Heart right ventricle (tissue), 16 donors: Measurements from ENCODE around the gene PLCB2. TPM values are rescaled to one million over a fixed set of nuclear protein-coding genes. Genes with fewer than 3 reads are reported as not detected.

Experiments used
- ATAC-seq, 8 donors: fragments of 200-7000 bp; cut with Tn5 transposase; one replicate each; pipeline ENCODE4 v1.9.1; 2020; ENCODE audit warnings: mild to moderate bottlenecking in 8 of 8, moderate library complexity in 8 of 8, moderate number of reproducible peaks in 1 of 8
- DNase-seq, 2 donors: peaks; one replicate each; pipeline ENCODE4 v3.0.0-alpha.2; 2020
- H3K27ac ChIP-seq, 10 donors: fragments of 200-600 bp; sonication (generic) in 2 of 10; one replicate each; pipeline versions ENCODE4 v1.5.0 to v1.8.0; 2020 to 2022; ENCODE audit warnings: mild to moderate bottlenecking in 3 of 10
- H3K27me3 ChIP-seq, 7 donors: fragments of 200-600 bp; one replicate each; pipeline ENCODE4 v1.8.0; 2021 to 2022; ENCODE audit warnings: mild to moderate bottlenecking in 2 of 7
- H3K36me3 ChIP-seq, 9 donors: fragments of 200-600 bp; sonication (generic) in 1 of 9; one replicate each; pipeline versions ENCODE4 v1.5.0 to v1.8.0; 2020 to 2022; ENCODE audit warnings: mild to moderate bottlenecking in 2 of 9
- H3K4me1 ChIP-seq, 9 donors: fragments of 200-600 bp; sonication (generic) in 1 of 9; one replicate each; pipeline versions ENCODE4 v1.5.0 to v1.8.0; 2020 to 2022; ENCODE audit warnings: mild to moderate bottlenecking in 4 of 9
- H3K4me3 ChIP-seq, 10 donors: fragments of 200-600 bp; sonication (generic) in 2 of 10; one replicate each; pipeline versions ENCODE4 v1.5.0 to v1.8.0; 2020 to 2022; ENCODE audit warnings: mild to moderate bottlenecking in 7 of 10, moderate library complexity in 2 of 10
- H3K9me3 ChIP-seq, 11 donors: fragments of 200-600 bp in 10 of 11; sonication (generic) in 2 of 11; one replicate each; pipeline versions ENCODE4 v1.5.0 to v1.8.0; 2013 to 2022; ENCODE audit warnings: mild to moderate bottlenecking in 2 of 11, control low read depth in 1 of 11, moderate library complexity in 1 of 11
- WGBS, 2 donors: extraction: QIAGEN DNeasy Blood & Tissue Kit; methylation state at CpG; one replicate each; pipeline ENCODE4 v1.1.7; 2013; ENCODE audit warnings: inconsistent platforms in 1 of 2; 5-methylcytosine and 5-hydroxymethylcytosine counted together
- intact Hi-C, 10 donors: fragments of 100-400 bp; cut with DNase I; formaldehyde crosslinking; loops; one replicate each; pipeline versions ENCODE4 v1.11.1 to v1.14.2; 2022
- polyA plus RNA-seq, 2 donors: library from polyadenylated mRNA; stranded (reverse); fragments of 200-250 nt; gene quantifications; one replicate each; pipeline ENCODE4 v1.2.3, GENCODE V29; 2013
- total RNA-seq, 10 donors: library from RNA; stranded (reverse); fragmentation: NEBNext Ultra II Directional in 3 of 10; extraction: Animal tissue kit (Norgen Biotek cat#: 25700) in 3 of 10; gene quantifications; one replicate each; pipeline versions ENCODE4 v1.2.1 to v1.2.4, GENCODE V29; 2021 to 2023
- TF ChIP-seq, protein P1 (sequence below), 9 donors: fragments of 200-600 bp; sonication (generic) in 2 of 9; IDR thresholded peaks; one replicate each; pipeline versions ENCODE4 v1.5.0 to v1.8.0; 2021 to 2022; ENCODE audit warnings: antibody characterized with exemption in 9 of 9, mild to moderate bottlenecking in 5 of 9, moderate library complexity in 1 of 9
- donor health status: Arrhythmogenic right ventricular cardiomyopathy.
- donor health status: ischemic (EF 13 %, LVEDD 7.1; RV severe dilation, severe dysfunction).
- donor health status: healthy with polysubstance abuse.
- donor health status: DM: no; HTN: yes; CAD: no.
- donor health status: DM: no; HTN: no; CAD: no.
- donor health status: ischemic (EF 25% LVEDD 6.9; RV normal size, moderate dysfunction).
- donor health status: ischemic (EF 25% LVEDD 5.7; RV mildly dilated, moderate dysfunction).
- donor health status: healthy.
- donor health status: DM: yes; HTN: yes; CAD: no.
- donor health status: Ischemic cardiomyopathy.
- donor health status: ischemic (EF 35%, LVEDD 5.7; RV mildly dilated, moderate dysfunction).
- donor health status: nonischemic (EF 11% LVEDD 7.7; RV severe dilation, severe dysfunction).
- donor health status: DM: yes; HTN: yes; CAD: no.
- donor health status: PGD.
- donor health status: ischemic (EF 29% LVEDD 5.4; RV normal size, mild dysfunction).
- donor health status: nonischemic (EF 23%, LVEDD 6.1; RV moderate dilation, normal function).

Gene PLCB2
- total and polyA plus RNA-seq, 12 donors: 1.2 to 24.4 (median 4.9) TPM

DNA sequence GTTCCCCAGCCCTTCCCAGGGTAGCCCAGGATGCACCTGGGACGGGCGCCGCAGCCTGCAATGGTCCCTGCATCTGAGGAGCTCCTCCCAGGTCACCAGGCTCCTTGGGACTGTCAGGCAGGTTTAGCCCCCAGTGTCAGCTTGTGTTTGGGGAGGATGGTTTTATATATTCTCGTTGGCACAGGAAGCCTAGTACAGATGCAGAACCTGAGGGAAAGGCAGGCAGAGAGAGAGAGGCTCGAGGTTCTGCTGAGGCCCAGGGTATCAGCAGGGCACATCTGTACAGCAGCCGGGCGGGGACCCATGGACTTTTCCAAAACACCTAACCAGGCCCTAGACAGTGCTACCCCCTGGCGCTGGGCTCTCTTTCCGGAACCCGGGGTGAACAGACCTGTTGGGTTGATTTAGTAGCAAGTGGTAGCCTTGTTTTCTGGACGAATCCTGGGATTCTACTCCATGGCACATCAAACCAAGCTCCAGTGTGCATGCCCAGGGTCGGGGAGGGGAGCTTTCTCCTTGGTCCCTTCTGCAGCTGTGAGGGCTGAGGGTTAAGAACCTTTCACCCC is 60.2 kb downstream of the PLCB2 start:
- H3K4me3 ChIP-seq: no peak overlapping the region
- TF ChIP-seq, protein P1, sequence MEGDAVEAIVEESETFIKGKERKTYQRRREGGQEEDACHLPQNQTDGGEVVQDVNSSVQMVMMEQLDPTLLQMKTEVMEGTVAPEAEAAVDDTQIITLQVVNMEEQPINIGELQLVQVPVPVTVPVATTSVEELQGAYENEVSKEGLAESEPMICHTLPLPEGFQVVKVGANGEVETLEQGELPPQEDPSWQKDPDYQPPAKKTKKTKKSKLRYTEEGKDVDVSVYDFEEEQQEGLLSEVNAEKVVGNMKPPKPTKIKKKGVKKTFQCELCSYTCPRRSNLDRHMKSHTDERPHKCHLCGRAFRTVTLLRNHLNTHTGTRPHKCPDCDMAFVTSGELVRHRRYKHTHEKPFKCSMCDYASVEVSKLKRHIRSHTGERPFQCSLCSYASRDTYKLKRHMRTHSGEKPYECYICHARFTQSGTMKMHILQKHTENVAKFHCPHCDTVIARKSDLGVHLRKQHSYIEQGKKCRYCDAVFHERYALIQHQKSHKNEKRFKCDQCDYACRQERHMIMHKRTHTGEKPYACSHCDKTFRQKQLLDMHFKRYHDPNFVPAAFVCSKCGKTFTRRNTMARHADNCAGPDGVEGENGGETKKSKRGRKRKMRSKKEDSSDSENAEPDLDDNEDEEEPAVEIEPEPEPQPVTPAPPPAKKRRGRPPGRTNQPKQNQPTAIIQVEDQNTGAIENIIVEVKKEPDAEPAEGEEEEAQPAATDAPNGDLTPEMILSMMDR (IDR thresholded peaks at IDR 0.05): no peak
- H3K4me1 ChIP-seq: peaks cover 0 to 24% (median 9%) of the 10 kb centered on the region in 9 donors
- DNase-seq (no peak), ATAC-seq (no peak)
- no peak overlapping the region for H3K27ac ChIP-seq
- no peaks in the 10 kb centered on the region for H3K9me3 ChIP-seq
- no peaks in the 10 kb centered on the region for H3K36me3 ChIP-seq
- intact Hi-C loops: no loop called here
- WGBS, 2 donors: 88 to 91% methylated on average over 12 of the region's 12 CpGs
- H3K27me3 ChIP-seq: peaks cover 0 to 13% (median 3%) of the 10 kb centered on the region in 7 donors

- ATAC-seq (no peak), DNase-seq (no peak)
- H3K27me3 ChIP-seq: peaks cover 0 to 5% (median 0%) of the 10 kb centered on the region in 7 donors
Observed at GRCh38 chr15:40246496-40247280, 61.0 kb downstream of the PLCB2 start.

GRCh38 chr15:40245666-40246450 is 61.9 kb downstream of the PLCB2 start:
- Histone ChIP-seq H3K4me1 (peaks cover 0 to 10% (median 0%) of the 10 kb centered on the region in 9 donors), H3K27ac (no peak overlapping the region), H3K4me3 (no peak overlapping the region), H3K27me3 (peaks cover 0 to 1% (median 0%) of the 10 kb centered on the region in 7 donors), H3K9me3 (no peaks in the 10 kb centered on the region), H3K36me3 (no peaks in the 10 kb centered on the region)
- WGBS, 2 donors: 91 to 92% methylated on average over 9 of the region's 9 CpGs
- no peak for ATAC-seq
- intact Hi-C loops: no loop called here
- no peak for DNase-seq
- TF ChIP-seq, protein P1 (IDR thresholded peaks at IDR 0.05): no peak

More at GRCh38 chr15:40246496-40247280, 61.0 kb downstream of the PLCB2 start:
- peaks cover 0 to 16% (median 1%) of the 10 kb centered on the region in 9 donors for H3K4me1 ChIP-seq
- intact Hi-C loops: no loop called here
- WGBS, 2 donors: 91 to 93% methylated on average over 8 of the region's 8 CpGs
- no peak overlapping the region for H3K27ac ChIP-seq
- TF ChIP-seq, protein P1 (IDR thresholded peaks at IDR 0.05): no peak
- no peaks in the 10 kb centered on the region for H3K36me3 ChIP-seq
- H3K4me3 ChIP-seq: no peak overlapping the region
- H3K9me3 ChIP-seq: no peaks in the 10 kb centered on the region

DNA sequence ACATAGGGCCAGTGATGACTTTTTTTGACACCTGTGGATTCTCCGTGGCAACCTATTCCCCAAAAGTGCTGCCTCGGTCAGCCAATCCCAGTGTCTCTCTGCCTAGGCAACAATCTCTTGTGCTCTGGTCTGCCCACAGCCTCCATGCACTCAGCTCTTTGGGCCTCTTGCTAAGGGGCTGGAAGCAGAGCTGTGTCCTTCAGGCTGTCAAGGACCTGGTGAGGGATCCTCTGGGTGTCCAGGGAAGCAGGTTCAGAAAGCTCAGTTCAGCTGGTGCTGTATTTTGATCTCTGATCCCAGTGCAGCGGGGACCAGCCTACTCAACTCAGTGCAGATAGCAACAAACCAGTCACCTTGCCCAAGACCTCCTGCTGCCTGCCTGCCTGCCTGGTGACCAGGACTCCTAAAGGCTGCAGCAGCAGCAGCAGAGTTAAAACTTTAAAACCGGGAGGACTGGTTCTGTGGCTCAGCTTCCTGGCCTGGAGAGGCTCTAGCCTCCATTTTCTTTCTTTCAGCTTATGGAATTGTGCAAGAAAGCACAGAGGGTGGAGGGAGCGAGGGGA is 62.7 kb downstream of the PLCB2 start:
- intact Hi-C loops: no loop called here
- H3K36me3 ChIP-seq: no peaks in the 10 kb centered on the region
- H3K27ac ChIP-seq: no peak overlapping the region
- ATAC-seq: no peak
- no peaks in the 10 kb centered on the region for H3K9me3 ChIP-seq
- H3K4me3 ChIP-seq: no peak overlapping the region
- peaks cover 0 to 7% (median under 1%) of the 10 kb centered on the region in 7 donors for H3K27me3 ChIP-seq
- H3K4me1 ChIP-seq: peaks cover 0 to 7% (median 0%) of the 10 kb centered on the region in 9 donors
- no peak for DNase-seq
- TF ChIP-seq, protein P1 (IDR thresholded peaks at IDR 0.05): no peak
- WGBS, 2 donors: 74 to 75% methylated on average over 5 of the region's 5 CpGs
